Measurements from ENCODE around the gene MRPL11.
"Not testable (repeated sequence)": the region's sequence is repeated elsewhere in the genome, so short reads cannot be mapped to it uniquely, and the experiment has no call there.

Gene MRPL11

GRCh38 chr11:66443602-66444001 is 5.0 kb upstream of the MRPL11 start:
- no peak for TF ChIP-seq CTCF (conservative IDR thresholded peaks at IDR 0.05; ENCODE audit: low read depth, low read length)
- H3K4me3 ChIP-seq (ENCODE audit: low read length), result no peak overlapping the region
- DNase-seq (ENCODE audit: low read depth), result no peak

- not testable (repeated sequence) for H3K4me3 ChIP-seq (ENCODE audit: low read length); DNase-seq (ENCODE audit: low read depth)
Measured at GRCh38 chr11:66440940-66441282, 2.3 kb upstream of the MRPL11 start.

GRCh38 chr11:66440101-66440939 is 1.7 kb upstream of the MRPL11 start:
- DNase-seq (ENCODE audit: low read depth); H3K4me3 ChIP-seq (ENCODE audit: low read length): not testable (repeated sequence)

- no peak for TF ChIP-seq CTCF (conservative IDR thresholded peaks at IDR 0.05; ENCODE audit: low read depth, low read length)
- DNase-seq (ENCODE audit: low read depth), result no peak
- H3K4me3 ChIP-seq (ENCODE audit: low read length), result peak overlapping the region; percentile 58
Measured at GRCh38 chr11:66437979-66438503, 607 bp downstream of the MRPL11 start.

GRCh38 chr11:66432597-66432996 is 6.1 kb downstream of the MRPL11 start:
- H3K4me3 ChIP-seq (ENCODE audit: low read length), result no peak overlapping the region
- TF ChIP-seq CTCF (conservative IDR thresholded peaks at IDR 0.05; ENCODE audit: low read depth, low read length), result no peak
- no peak for DNase-seq (ENCODE audit: low read depth)

GRCh38 chr11:66431871-66432329 is 6.7 kb downstream of the MRPL11 start:
- not testable (repeated sequence) for H3K4me3 ChIP-seq (ENCODE audit: low read length); DNase-seq (ENCODE audit: low read depth)

GRCh38 chr11:66431287-66431686 is 7.4 kb downstream of the MRPL11 start:
- H3K4me3 ChIP-seq (ENCODE audit: low read length); DNase-seq (ENCODE audit: low read depth): not testable (repeated sequence)

- peak; percentile 20 for DNase-seq (ENCODE audit: low read depth)
- peak; percentile 83 for TF ChIP-seq CTCF (conservative IDR thresholded peaks at IDR 0.05; ENCODE audit: low read depth, low read length)
- no peak overlapping the region for H3K4me3 ChIP-seq (ENCODE audit: low read length)
Measured at GRCh38 chr11:66429983-66430602, 8.6 kb downstream of the MRPL11 start.

GRCh38 chr11:66428933-66429332 is 9.7 kb downstream of the MRPL11 start:
- DNase-seq (ENCODE audit: low read depth), result no peak
- no peak overlapping the region for H3K4me3 ChIP-seq (ENCODE audit: low read length)
- no peak for TF ChIP-seq CTCF (conservative IDR thresholded peaks at IDR 0.05; ENCODE audit: low read depth, low read length)
